H1 (cell line): ENCODE results near the gene STARD3. TPM values are rescaled to one million over a fixed set of nuclear protein-coding genes. Genes with fewer than 3 reads are reported as not detected.

Source experiments
- CREB1 ChIP-seq: IDR thresholded peaks from 2 replicates; pipeline ENCODE4 v1.6.1; 2012; ENCODE audit warnings: inconsistent platforms
- JUN ChIP-seq: IDR thresholded peaks from 2 replicates; pipeline ENCODE4 v1.6.1; 2011; ENCODE audit warnings: low read depth, mild to moderate bottlenecking, improper control_type of control experiment, low read length
- POLR2AphosphoS5 ChIP-seq: IDR thresholded peaks from 2 replicates; pipeline ENCODE4 v1.6.1; 2011; ENCODE audit warnings: low read depth, low read length
- RBBP5 ChIP-seq: IDR thresholded peaks from 2 replicates; pipeline ENCODE4 v1.7.1; 2012; ENCODE audit warnings: low read depth, mild to moderate bottlenecking, inconsistent platforms, low read length, moderate library complexity, borderline replicate concordance
- RNF2 ChIP-seq: fragments of 200-900, 300-1000 bp; sonication (generic); IDR thresholded peaks from 2 replicates; pipeline ENCODE4 v1.7.1; 2016; ENCODE audit warnings: borderline replicate concordance, low read depth, mild to moderate bottlenecking, antibody characterized with exemption, low read length; ENCODE audit not compliant: poor library complexity, severe bottlenecking; ENCODE audit errors: missing control alignments
- TCF12 ChIP-seq: IDR thresholded peaks from 2 replicates; pipeline ENCODE4 v1.6.1; 2011; ENCODE audit warnings: low read depth, mild to moderate bottlenecking, low read length
- polyA plus RNA-seq, 7 experiments: library from polyadenylated mRNA; depleted of rRNA in 3 of 7; stranded (reverse) in 5 of 7; unstranded in 2 of 7; fragments of >200 nt in 5 of 7; fragments of 200-250 nt in 2 of 7; gene quantifications; 1 replicate in 5 of 7; 2 replicates in 1 of 7; 4 replicates in 1 of 7; pipeline versions ENCODE4 v1.2.1 to v1.2.3, GENCODE V29; 2011 to 2013; ENCODE audit warnings: missing spikeins in 2 of 7, mixed read lengths in 2 of 7
- total RNA-seq: library from RNA; stranded (reverse); fragmentation: NEBNext Ultra II Directional; extraction: Animal tissue kit (Norgen Biotek cat#: 25700); gene quantifications from 2 replicates; pipeline ENCODE4 v1.2.1, GENCODE V29; 2021
- TF ChIP-seq, protein P1 (sequence below): fragments of 300-600 bp; sonication (generic); IDR thresholded peaks from 2 replicates; pipeline ENCODE4 v1.7.1; 2012; ENCODE audit warnings: low read length, moderate library complexity, mild to moderate bottlenecking, inconsistent platforms; ENCODE audit not compliant: insufficient replicate concordance
- TF ChIP-seq, protein P2 (sequence below): IDR thresholded peaks from 2 replicates; pipeline ENCODE4 v1.6.1; 2011; ENCODE audit warnings: low read depth, mild to moderate bottlenecking, low read length; ENCODE audit not compliant: insufficient read depth

STARD3 gene
- total and polyA plus RNA-seq, 2 of the 8 experiments (the other 6 are each of a cell fraction or from before 2014, with no cell fraction given) = 47.6 to 80.3 TPM

DNA sequence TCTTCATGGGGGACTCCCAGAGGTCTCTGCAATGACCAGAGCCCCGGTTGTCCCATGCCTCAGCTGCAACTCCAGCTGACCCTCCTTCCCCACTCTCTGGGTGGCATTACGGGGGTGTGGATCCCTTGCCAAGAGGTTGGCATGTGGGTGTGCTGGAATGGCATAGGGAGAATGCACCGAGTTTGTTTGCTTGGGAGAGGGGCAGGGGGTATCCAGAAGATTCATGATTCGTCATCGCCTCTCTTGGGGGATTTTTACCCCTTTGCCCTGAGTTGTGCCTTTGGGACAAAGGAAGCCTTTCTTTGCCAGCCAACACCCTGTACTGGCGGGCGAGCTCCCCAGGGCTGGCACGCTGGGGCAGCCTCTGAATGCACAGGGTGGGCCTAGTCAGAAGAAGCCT is 69.4 kb downstream of the STARD3 start (continued):
- TF ChIP-seq, protein P1, sequence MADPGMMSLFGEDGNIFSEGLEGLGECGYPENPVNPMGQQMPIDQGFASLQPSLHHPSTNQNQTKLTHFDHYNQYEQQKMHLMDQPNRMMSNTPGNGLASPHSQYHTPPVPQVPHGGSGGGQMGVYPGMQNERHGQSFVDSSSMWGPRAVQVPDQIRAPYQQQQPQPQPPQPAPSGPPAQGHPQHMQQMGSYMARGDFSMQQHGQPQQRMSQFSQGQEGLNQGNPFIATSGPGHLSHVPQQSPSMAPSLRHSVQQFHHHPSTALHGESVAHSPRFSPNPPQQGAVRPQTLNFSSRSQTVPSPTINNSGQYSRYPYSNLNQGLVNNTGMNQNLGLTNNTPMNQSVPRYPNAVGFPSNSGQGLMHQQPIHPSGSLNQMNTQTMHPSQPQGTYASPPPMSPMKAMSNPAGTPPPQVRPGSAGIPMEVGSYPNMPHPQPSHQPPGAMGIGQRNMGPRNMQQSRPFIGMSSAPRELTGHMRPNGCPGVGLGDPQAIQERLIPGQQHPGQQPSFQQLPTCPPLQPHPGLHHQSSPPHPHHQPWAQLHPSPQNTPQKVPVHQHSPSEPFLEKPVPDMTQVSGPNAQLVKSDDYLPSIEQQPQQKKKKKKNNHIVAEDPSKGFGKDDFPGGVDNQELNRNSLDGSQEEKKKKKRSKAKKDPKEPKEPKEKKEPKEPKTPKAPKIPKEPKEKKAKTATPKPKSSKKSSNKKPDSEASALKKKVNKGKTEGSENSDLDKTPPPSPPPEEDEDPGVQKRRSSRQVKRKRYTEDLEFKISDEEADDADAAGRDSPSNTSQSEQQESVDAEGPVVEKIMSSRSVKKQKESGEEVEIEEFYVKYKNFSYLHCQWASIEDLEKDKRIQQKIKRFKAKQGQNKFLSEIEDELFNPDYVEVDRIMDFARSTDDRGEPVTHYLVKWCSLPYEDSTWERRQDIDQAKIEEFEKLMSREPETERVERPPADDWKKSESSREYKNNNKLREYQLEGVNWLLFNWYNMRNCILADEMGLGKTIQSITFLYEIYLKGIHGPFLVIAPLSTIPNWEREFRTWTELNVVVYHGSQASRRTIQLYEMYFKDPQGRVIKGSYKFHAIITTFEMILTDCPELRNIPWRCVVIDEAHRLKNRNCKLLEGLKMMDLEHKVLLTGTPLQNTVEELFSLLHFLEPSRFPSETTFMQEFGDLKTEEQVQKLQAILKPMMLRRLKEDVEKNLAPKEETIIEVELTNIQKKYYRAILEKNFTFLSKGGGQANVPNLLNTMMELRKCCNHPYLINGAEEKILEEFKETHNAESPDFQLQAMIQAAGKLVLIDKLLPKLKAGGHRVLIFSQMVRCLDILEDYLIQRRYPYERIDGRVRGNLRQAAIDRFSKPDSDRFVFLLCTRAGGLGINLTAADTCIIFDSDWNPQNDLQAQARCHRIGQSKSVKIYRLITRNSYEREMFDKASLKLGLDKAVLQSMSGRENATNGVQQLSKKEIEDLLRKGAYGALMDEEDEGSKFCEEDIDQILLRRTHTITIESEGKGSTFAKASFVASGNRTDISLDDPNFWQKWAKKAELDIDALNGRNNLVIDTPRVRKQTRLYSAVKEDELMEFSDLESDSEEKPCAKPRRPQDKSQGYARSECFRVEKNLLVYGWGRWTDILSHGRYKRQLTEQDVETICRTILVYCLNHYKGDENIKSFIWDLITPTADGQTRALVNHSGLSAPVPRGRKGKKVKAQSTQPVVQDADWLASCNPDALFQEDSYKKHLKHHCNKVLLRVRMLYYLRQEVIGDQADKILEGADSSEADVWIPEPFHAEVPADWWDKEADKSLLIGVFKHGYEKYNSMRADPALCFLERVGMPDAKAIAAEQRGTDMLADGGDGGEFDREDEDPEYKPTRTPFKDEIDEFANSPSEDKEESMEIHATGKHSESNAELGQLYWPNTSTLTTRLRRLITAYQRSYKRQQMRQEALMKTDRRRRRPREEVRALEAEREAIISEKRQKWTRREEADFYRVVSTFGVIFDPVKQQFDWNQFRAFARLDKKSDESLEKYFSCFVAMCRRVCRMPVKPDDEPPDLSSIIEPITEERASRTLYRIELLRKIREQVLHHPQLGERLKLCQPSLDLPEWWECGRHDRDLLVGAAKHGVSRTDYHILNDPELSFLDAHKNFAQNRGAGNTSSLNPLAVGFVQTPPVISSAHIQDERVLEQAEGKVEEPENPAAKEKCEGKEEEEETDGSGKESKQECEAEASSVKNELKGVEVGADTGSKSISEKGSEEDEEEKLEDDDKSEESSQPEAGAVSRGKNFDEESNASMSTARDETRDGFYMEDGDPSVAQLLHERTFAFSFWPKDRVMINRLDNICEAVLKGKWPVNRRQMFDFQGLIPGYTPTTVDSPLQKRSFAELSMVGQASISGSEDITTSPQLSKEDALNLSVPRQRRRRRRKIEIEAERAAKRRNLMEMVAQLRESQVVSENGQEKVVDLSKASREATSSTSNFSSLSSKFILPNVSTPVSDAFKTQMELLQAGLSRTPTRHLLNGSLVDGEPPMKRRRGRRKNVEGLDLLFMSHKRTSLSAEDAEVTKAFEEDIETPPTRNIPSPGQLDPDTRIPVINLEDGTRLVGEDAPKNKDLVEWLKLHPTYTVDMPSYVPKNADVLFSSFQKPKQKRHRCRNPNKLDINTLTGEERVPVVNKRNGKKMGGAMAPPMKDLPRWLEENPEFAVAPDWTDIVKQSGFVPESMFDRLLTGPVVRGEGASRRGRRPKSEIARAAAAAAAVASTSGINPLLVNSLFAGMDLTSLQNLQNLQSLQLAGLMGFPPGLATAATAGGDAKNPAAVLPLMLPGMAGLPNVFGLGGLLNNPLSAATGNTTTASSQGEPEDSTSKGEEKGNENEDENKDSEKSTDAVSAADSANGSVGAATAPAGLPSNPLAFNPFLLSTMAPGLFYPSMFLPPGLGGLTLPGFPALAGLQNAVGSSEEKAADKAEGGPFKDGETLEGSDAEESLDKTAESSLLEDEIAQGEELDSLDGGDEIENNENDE = no peak
- TF ChIP-seq, protein P2, sequence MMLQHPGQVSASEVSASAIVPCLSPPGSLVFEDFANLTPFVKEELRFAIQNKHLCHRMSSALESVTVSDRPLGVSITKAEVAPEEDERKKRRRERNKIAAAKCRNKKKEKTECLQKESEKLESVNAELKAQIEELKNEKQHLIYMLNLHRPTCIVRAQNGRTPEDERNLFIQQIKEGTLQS = no peak
- TF ChIP-seq TCF12 (no peak), CREB1 (no peak), POLR2AphosphoS5 (no peak), JUN (no peak), RBBP5 (no peak), RNF2 (no peak)
- TF ChIP-seq, all 59 proteins: peak for 0
